Activated T-cell treated with anti-CD3 and anti-CD28 coated beads, Interleukin-2, amount 50 U/mL, for 72 hours (primary cell): ENCODE results near the gene SRGAP1. TPM values are rescaled to one million over a fixed set of nuclear protein-coding genes. Genes with fewer than 3 reads are reported as not detected.

Source experiments
- ATAC-seq, 2 donors: fragments of 150-1000 bp; cut with Tn5 transposase; replicated peaks in 1 of 2; 2 replicates each; pipeline ENCODE4 v1.10.0; 2021; ENCODE audit warnings: moderate library complexity in 2 of 2, mild to moderate bottlenecking in 1 of 2
- DNase-seq, 2 donors: peaks; one replicate each; pipeline ENCODE4 v3.0.0; 2021 to 2022; ENCODE audit warnings: mixed read lengths in 1 of 2
- H3K27ac Mint-ChIP-seq: one replicate; pipeline ENCODE4 v1.8.0; 2022; ENCODE audit warnings: mild to moderate bottlenecking, moderate library complexity, mixed read lengths
- H3K27me3 Mint-ChIP-seq: one replicate; pipeline ENCODE4 v1.8.0; 2022; ENCODE audit warnings: low read depth, mixed read lengths
- H3K36me3 Mint-ChIP-seq, 2 donors: one replicate each; pipeline ENCODE4 v1.8.0; 2022; ENCODE audit warnings: mixed read lengths in 2 of 2, mild to moderate bottlenecking in 1 of 2; ENCODE audit not compliant: insufficient read depth in 2 of 2
- H3K4me1 Mint-ChIP-seq: one replicate; pipeline ENCODE4 v1.8.0; 2022; ENCODE audit warnings: low read depth, mixed read lengths
- H3K4me3 Mint-ChIP-seq, 2 donors: one replicate each; pipeline ENCODE4 v1.8.0; 2022; ENCODE audit warnings: mild to moderate bottlenecking in 2 of 2, mixed read lengths in 2 of 2, moderate library complexity in 2 of 2
- H3K9me3 Mint-ChIP-seq, 2 donors: one replicate each; pipeline ENCODE4 v1.8.0; 2022; ENCODE audit warnings: mixed read lengths in 2 of 2
- total RNA-seq, 2 donors: library from RNA; stranded (reverse); gene quantifications; one replicate each; pipeline ENCODE4 v1.2.3, GENCODE V29; 2022

SRGAP1 gene
- total RNA-seq, 2 donors from 2014 or later: 0.02 to 0.19 TPM

- Mint-ChIP-seq H3K4me3 (no peak overlapping the region), H3K4me1 (no peaks in the 10 kb centered on the region), H3K36me3 (no peaks in the 10 kb centered on the region), H3K27me3 (no peaks in the 10 kb centered on the region), H3K9me3 (no peaks in the 10 kb centered on the region), H3K27ac (no peak overlapping the region)
- ATAC-seq: no peak
- DNase-seq: no peak
These were observed 121.6 kb downstream of the SRGAP1 start for GRCh38 chr12:63965936-63966605.

- Mint-ChIP-seq H3K9me3 (no peaks in the 10 kb centered on the region), H3K4me1 (no peaks in the 10 kb centered on the region), H3K4me3 (no peak overlapping the region), H3K36me3 (no peaks in the 10 kb centered on the region), H3K27ac (no peak overlapping the region), H3K27me3 (no peaks in the 10 kb centered on the region)
- DNase-seq (no peak), ATAC-seq (no peak)
These were observed 122.1 kb downstream of the SRGAP1 start for GRCh38 chr12:63966606-63966975.

- H3K4me3 Mint-ChIP-seq: no peak overlapping the region
- DNase-seq (no peak), ATAC-seq (no peak)
- H3K4me1 Mint-ChIP-seq: no peaks in the 10 kb centered on the region
- H3K9me3 Mint-ChIP-seq: no peaks in the 10 kb centered on the region
- H3K27ac Mint-ChIP-seq: no peak overlapping the region
- H3K36me3 Mint-ChIP-seq: no peaks in the 10 kb centered on the region
- H3K27me3 Mint-ChIP-seq: no peaks in the 10 kb centered on the region
These were observed 123.1 kb downstream of the SRGAP1 start for GRCh38 chr12:63967358-63968145.

- no peak overlapping the region for H3K27ac Mint-ChIP-seq
- no peaks in the 10 kb centered on the region for H3K27me3 Mint-ChIP-seq
- no peaks in the 10 kb centered on the region for H3K4me1 Mint-ChIP-seq
- no peaks in the 10 kb centered on the region for H3K36me3 Mint-ChIP-seq
- H3K9me3 Mint-ChIP-seq: no peaks in the 10 kb centered on the region
- no peak overlapping the region for H3K4me3 Mint-ChIP-seq
- no peak for ATAC-seq
- DNase-seq: no peak
These were observed 124.2 kb downstream of the SRGAP1 start for GRCh38 chr12:63968673-63969072.

- DNase-seq: no peak
- no peak overlapping the region for H3K27ac Mint-ChIP-seq
- no peaks in the 10 kb centered on the region for H3K36me3 Mint-ChIP-seq
- no peak for ATAC-seq
- H3K4me3 Mint-ChIP-seq: no peak overlapping the region
- no peaks in the 10 kb centered on the region for H3K9me3 Mint-ChIP-seq
- H3K27me3 Mint-ChIP-seq: no peaks in the 10 kb centered on the region
- H3K4me1 Mint-ChIP-seq: no peaks in the 10 kb centered on the region
These were observed 132.4 kb downstream of the SRGAP1 start for GRCh38 chr12:63976902-63977395.

GRCh38 chr12:63977441-63977840 is 132.9 kb downstream of the SRGAP1 start:
- Mint-ChIP-seq H3K27ac (no peak overlapping the region), H3K9me3 (no peaks in the 10 kb centered on the region), H3K4me3 (no peak overlapping the region), H3K36me3 (no peaks in the 10 kb centered on the region), H3K27me3 (no peaks in the 10 kb centered on the region), H3K4me1 (no peaks in the 10 kb centered on the region)
- ATAC-seq (no peak), DNase-seq (no peak)

GRCh38 chr12:63978519-63978918 is 134.0 kb downstream of the SRGAP1 start:
- Mint-ChIP-seq H3K4me3 (no peak overlapping the region), H3K9me3 (no peaks in the 10 kb centered on the region), H3K4me1 (no peaks in the 10 kb centered on the region), H3K27ac (no peak overlapping the region), H3K27me3 (no peaks in the 10 kb centered on the region), H3K36me3 (no peaks in the 10 kb centered on the region)
- DNase-seq: no peak
- ATAC-seq: no peak

GRCh38 chr12:63980211-63980610 is 135.7 kb downstream of the SRGAP1 start:
- Mint-ChIP-seq H3K9me3 (no peaks in the 10 kb centered on the region), H3K4me1 (no peaks in the 10 kb centered on the region), H3K27ac (no peak overlapping the region), H3K4me3 (no peak overlapping the region), H3K27me3 (no peaks in the 10 kb centered on the region), H3K36me3 (no peaks in the 10 kb centered on the region)
- ATAC-seq (no peak), DNase-seq (no peak)

GRCh38 chr12:63981343-63981742 is 136.8 kb downstream of the SRGAP1 start:
- no peak for ATAC-seq
- no peaks in the 10 kb centered on the region for H3K27me3 Mint-ChIP-seq
- no peaks in the 10 kb centered on the region for H3K4me1 Mint-ChIP-seq
- no peak for DNase-seq
- H3K9me3 Mint-ChIP-seq: no peaks in the 10 kb centered on the region
- H3K4me3 Mint-ChIP-seq: no peak overlapping the region
- H3K27ac Mint-ChIP-seq: no peak overlapping the region
- no peaks in the 10 kb centered on the region for H3K36me3 Mint-ChIP-seq

- H3K27me3 Mint-ChIP-seq: no peaks in the 10 kb centered on the region
- no peaks in the 10 kb centered on the region for H3K36me3 Mint-ChIP-seq
- no peak for DNase-seq
- ATAC-seq: no peak
- H3K4me3 Mint-ChIP-seq: no peak overlapping the region
- H3K9me3 Mint-ChIP-seq: no peaks in the 10 kb centered on the region
- H3K4me1 Mint-ChIP-seq: no peaks in the 10 kb centered on the region
- H3K27ac Mint-ChIP-seq: no peak overlapping the region
These were observed 138.2 kb downstream of the SRGAP1 start for GRCh38 chr12:63982604-63983295.

GRCh38 chr12:63985456-63985855 is 141.0 kb downstream of the SRGAP1 start:
- Mint-ChIP-seq H3K4me1 (no peaks in the 10 kb centered on the region), H3K27ac (no peak overlapping the region), H3K36me3 (no peaks in the 10 kb centered on the region), H3K4me3 (no peak overlapping the region), H3K27me3 (no peaks in the 10 kb centered on the region), H3K9me3 (no peaks in the 10 kb centered on the region)
- ATAC-seq (no peak), DNase-seq (no peak)

- DNase-seq: no peak
- Mint-ChIP-seq H3K4me1 (no peaks in the 10 kb centered on the region), H3K4me3 (no peak overlapping the region), H3K36me3 (no peaks in the 10 kb centered on the region), H3K27me3 (peaks cover 3% of the 10 kb centered on the region), H3K27ac (no peak overlapping the region), H3K9me3 (no peaks in the 10 kb centered on the region)
- ATAC-seq: no peak
These were observed 141.4 kb downstream of the SRGAP1 start for GRCh38 chr12:63985945-63986344.

- no peak overlapping the region for H3K4me3 Mint-ChIP-seq
- peaks cover 24% of the 10 kb centered on the region for H3K27me3 Mint-ChIP-seq
- ATAC-seq: no peak
- H3K36me3 Mint-ChIP-seq: no peaks in the 10 kb centered on the region
- H3K27ac Mint-ChIP-seq: no peak overlapping the region
- no peak for DNase-seq
- H3K9me3 Mint-ChIP-seq: no peaks in the 10 kb centered on the region
- no peaks in the 10 kb centered on the region for H3K4me1 Mint-ChIP-seq
These were observed 144.9 kb downstream of the SRGAP1 start for GRCh38 chr12:63989301-63989845.
